ENCODE measurements around the gene PIP4K2A. TPM values are rescaled to one million over a fixed set of nuclear protein-coding genes. Genes with fewer than 3 reads are reported as not detected.
A peak's percentile ranks its signal among the peaks of the same experiment; 100 is the strongest.

The PIP4K2A gene
- total RNA-seq, 2 experiments from 2014 or later = 111 to 118 TPM

- H3K9me3 Mint-ChIP-seq = peaks cover 3% of the 10 kb centered on the region
- no peak for DNase-seq
- no peaks in the 10 kb centered on the region for H3K27me3 Mint-ChIP-seq
- H3K36me3 Mint-ChIP-seq = peaks cover 30% of the 10 kb centered on the region
- H3K27ac Mint-ChIP-seq = peak overlapping the region; percentile 75
- peak overlapping the region; percentile 44 for H3K4me3 Mint-ChIP-seq
- H3K4me1 Mint-ChIP-seq = peaks cover 85% of the 10 kb centered on the region
These were observed 41.9 kb downstream of the PIP4K2A start for GRCh38 chr10:22672319-22673090.

GRCh38 chr10:22670788-22671187 lies 43.6 kb downstream of the PIP4K2A start:
- no peaks in the 10 kb centered on the region for H3K27me3 Mint-ChIP-seq
- H3K9me3 Mint-ChIP-seq = peaks cover 1% of the 10 kb centered on the region
- no peak for DNase-seq
- H3K36me3 Mint-ChIP-seq = peaks cover 24% of the 10 kb centered on the region
- H3K27ac Mint-ChIP-seq = peak overlapping the region; percentile 69
- no peak overlapping the region for H3K4me3 Mint-ChIP-seq
- peaks cover 81% of the 10 kb centered on the region for H3K4me1 Mint-ChIP-seq

GRCh38 chr10:22669163-22669711 lies 45.1 kb downstream of the PIP4K2A start:
- Mint-ChIP-seq H3K4me3 (peak overlapping the region; percentile 42), H3K36me3 (peaks cover 19% of the 10 kb centered on the region), H3K27ac (peak overlapping the region; percentile 90), H3K27me3 (no peaks in the 10 kb centered on the region), H3K4me1 (peaks cover 77% of the 10 kb centered on the region), H3K9me3 (peaks cover 1% of the 10 kb centered on the region)
- no peak for DNase-seq

- H3K27me3 Mint-ChIP-seq = no peaks in the 10 kb centered on the region
These were observed 47.3 kb downstream of the PIP4K2A start for GRCh38 chr10:22667093-22667480.

GRCh38 chr10:22666287-22667092 lies 47.9 kb downstream of the PIP4K2A start:
- peaks cover 77% of the 10 kb centered on the region for H3K4me1 Mint-ChIP-seq
- H3K36me3 Mint-ChIP-seq = peaks cover 21% of the 10 kb centered on the region
- DNase-seq = peak; percentile 48
- peak overlapping the region; percentile 85 for H3K27ac Mint-ChIP-seq
- H3K27me3 Mint-ChIP-seq = no peaks in the 10 kb centered on the region
- H3K4me3 Mint-ChIP-seq = peak overlapping the region; percentile 81
- H3K9me3 Mint-ChIP-seq = peaks cover 1% of the 10 kb centered on the region

More at GRCh38 chr10:22667093-22667480, 47.3 kb downstream of the PIP4K2A start:
- Mint-ChIP-seq H3K27ac (peak overlapping the region; percentile 85), H3K36me3 (peaks cover 17% of the 10 kb centered on the region), H3K9me3 (peaks cover 1% of the 10 kb centered on the region), H3K4me3 (peak overlapping the region; percentile 81), H3K4me1 (peaks cover 76% of the 10 kb centered on the region)
- DNase-seq = no peak

GRCh38 chr10:22665329-22665728 lies 49.0 kb downstream of the PIP4K2A start:
- DNase-seq = no peak
- Mint-ChIP-seq H3K36me3 (peaks cover 21% of the 10 kb centered on the region), H3K27ac (peak overlapping the region; percentile 48), H3K9me3 (peaks cover 1% of the 10 kb centered on the region), H3K27me3 (no peaks in the 10 kb centered on the region), H3K4me3 (no peak overlapping the region), H3K4me1 (peaks cover 80% of the 10 kb centered on the region)

GRCh38 chr10:22662733-22663330 lies 51.5 kb downstream of the PIP4K2A start:
- Mint-ChIP-seq H3K9me3 (no peaks in the 10 kb centered on the region), H3K4me3 (peak overlapping the region; percentile 18), H3K36me3 (peaks cover 14% of the 10 kb centered on the region), H3K4me1 (peaks cover 83% of the 10 kb centered on the region), H3K27ac (peak overlapping the region; percentile 99), H3K27me3 (no peaks in the 10 kb centered on the region)
- DNase-seq = no peak

GRCh38 chr10:22659866-22660265 lies 54.5 kb downstream of the PIP4K2A start:
- Mint-ChIP-seq H3K4me3 (peak overlapping the region; percentile 15), H3K27ac (peak overlapping the region; percentile 99), H3K36me3 (peaks cover 36% of the 10 kb centered on the region), H3K9me3 (no peaks in the 10 kb centered on the region), H3K27me3 (no peaks in the 10 kb centered on the region), H3K4me1 (peaks cover 91% of the 10 kb centered on the region)
- no peak for DNase-seq

GRCh38 chr10:22658745-22659410 lies 55.5 kb downstream of the PIP4K2A start:
- Mint-ChIP-seq H3K27ac (peak overlapping the region; percentile 99), H3K4me1 (peaks cover 93% of the 10 kb centered on the region), H3K36me3 (peaks cover 40% of the 10 kb centered on the region), H3K9me3 (no peaks in the 10 kb centered on the region), H3K4me3 (peak overlapping the region; percentile 64), H3K27me3 (no peaks in the 10 kb centered on the region)
- no peak for DNase-seq

GRCh38 chr10:22657566-22658225 lies 56.7 kb downstream of the PIP4K2A start:
- Mint-ChIP-seq H3K4me1 (peaks cover 93% of the 10 kb centered on the region), H3K27me3 (no peaks in the 10 kb centered on the region), H3K27ac (peak overlapping the region; percentile 99), H3K4me3 (peak overlapping the region; percentile 64), H3K36me3 (peaks cover 47% of the 10 kb centered on the region), H3K9me3 (peaks cover 1% of the 10 kb centered on the region)
- DNase-seq = no peak

GRCh38 chr10:22657024-22657423 lies 57.4 kb downstream of the PIP4K2A start:
- Mint-ChIP-seq H3K27ac (peak overlapping the region; percentile 99), H3K4me3 (peak overlapping the region; percentile 64), H3K36me3 (peaks cover 54% of the 10 kb centered on the region), H3K9me3 (peaks cover 2% of the 10 kb centered on the region), H3K4me1 (peaks cover 93% of the 10 kb centered on the region), H3K27me3 (no peaks in the 10 kb centered on the region)
- no peak for DNase-seq

- H3K27me3 Mint-ChIP-seq = no peaks in the 10 kb centered on the region
- H3K36me3 Mint-ChIP-seq = peaks cover 58% of the 10 kb centered on the region
- H3K27ac Mint-ChIP-seq = peak overlapping the region; percentile 99
- H3K9me3 Mint-ChIP-seq = peaks cover 2% of the 10 kb centered on the region
- H3K4me1 Mint-ChIP-seq = peaks cover 94% of the 10 kb centered on the region
- DNase-seq = no peak
- no peak overlapping the region for H3K4me3 Mint-ChIP-seq
These were observed 58.3 kb downstream of the PIP4K2A start for GRCh38 chr10:22656036-22656435.

GRCh38 chr10:22655312-22655981 lies 58.9 kb downstream of the PIP4K2A start:
- Mint-ChIP-seq H3K4me3 (peak overlapping the region; percentile 57), H3K9me3 (peaks cover 2% of the 10 kb centered on the region), H3K36me3 (peaks cover 60% of the 10 kb centered on the region), H3K27ac (peak overlapping the region; percentile 99), H3K27me3 (no peaks in the 10 kb centered on the region), H3K4me1 (peaks cover 93% of the 10 kb centered on the region)
- DNase-seq = no peak

All from activated naive CD8-positive, alpha-beta T cell treated with anti-CD3 and anti-CD28 coated beads for 36 hours (primary cell).